ENCODE results near the gene FBXW7.

The FBXW7 gene

GRCh38 chr4:152421576-152421975, 114.3 kb downstream of the FBXW7 start:
- DNase-seq = no peak

GRCh38 chr4:152419809-152420208, 116.1 kb downstream of the FBXW7 start:
- no peak for DNase-seq

- no peak for DNase-seq
Observed at GRCh38 chr4:152417673-152418072, 118.2 kb downstream of the FBXW7 start.

- DNase-seq = no peak
Observed at GRCh38 chr4:152415980-152416379, 119.9 kb downstream of the FBXW7 start.

GRCh38 chr4:152408514-152409327, 127.2 kb downstream of the FBXW7 start:
- no peak for DNase-seq

GRCh38 chr4:152401424-152401823, 134.5 kb downstream of the FBXW7 start:
- no peak for DNase-seq

GRCh38 chr4:152399246-152399645, 136.6 kb downstream of the FBXW7 start:
- no peak for DNase-seq

GRCh38 chr4:152398060-152398459, 137.8 kb downstream of the FBXW7 start:
- DNase-seq = no peak

GRCh38 chr4:152394791-152395190, 141.1 kb downstream of the FBXW7 start:
- DNase-seq = no peak

- DNase-seq = no peak
Observed at GRCh38 chr4:152392079-152392478, 143.8 kb downstream of the FBXW7 start.

GRCh38 chr4:152390216-152390615, 145.7 kb downstream of the FBXW7 start:
- no peak for DNase-seq

- DNase-seq = no peak
Observed at GRCh38 chr4:152389359-152389758, 146.5 kb downstream of the FBXW7 start.

- DNase-seq = no peak
Observed at GRCh38 chr4:152385551-152385950, 150.3 kb downstream of the FBXW7 start.

- DNase-seq = no peak
Observed at GRCh38 chr4:152382057-152382785, 153.7 kb downstream of the FBXW7 start.

GRCh38 chr4:152380919-152381318, 155.0 kb downstream of the FBXW7 start:
- DNase-seq = no peak

GRCh38 chr4:152380185-152380584, 155.7 kb downstream of the FBXW7 start:
- DNase-seq = no peak

GRCh38 chr4:152374606-152375285, 161.1 kb downstream of the FBXW7 start:
- DNase-seq = no peak

- no peak for DNase-seq
Observed at GRCh38 chr4:152374153-152374552, 161.7 kb downstream of the FBXW7 start.

- DNase-seq = no peak
Observed at GRCh38 chr4:152372444-152372843, 163.4 kb downstream of the FBXW7 start.

- no peak for DNase-seq
Observed at GRCh38 chr4:152369902-152370295, 166.0 kb downstream of the FBXW7 start.

GRCh38 chr4:152369203-152369901, 166.5 kb downstream of the FBXW7 start:
- DNase-seq = no peak

GRCh38 chr4:152368001-152368400, 167.9 kb downstream of the FBXW7 start:
- DNase-seq = no peak

GRCh38 chr4:152364883-152365282, 171.0 kb downstream of the FBXW7 start:
- DNase-seq = no peak

Measured in activated gamma-delta T cell treated with Interleukin-2 at 50 U/mL for 16 hours (primary cell).